Epithelial cell of umbilical artery (primary cell): Measurements from ENCODE around the gene RAVER2. TPM values are rescaled to one million over a fixed set of nuclear protein-coding genes. Genes with fewer than 3 reads are reported as not detected.

Experiments used
- total RNA-seq: library from RNA; depleted of rRNA; stranded (reverse); fragments of >200 nt; gene quantifications from 2 replicates; pipeline ENCODE4 v1.2.3, GENCODE V29; 2014

The RAVER2 gene, protein sequence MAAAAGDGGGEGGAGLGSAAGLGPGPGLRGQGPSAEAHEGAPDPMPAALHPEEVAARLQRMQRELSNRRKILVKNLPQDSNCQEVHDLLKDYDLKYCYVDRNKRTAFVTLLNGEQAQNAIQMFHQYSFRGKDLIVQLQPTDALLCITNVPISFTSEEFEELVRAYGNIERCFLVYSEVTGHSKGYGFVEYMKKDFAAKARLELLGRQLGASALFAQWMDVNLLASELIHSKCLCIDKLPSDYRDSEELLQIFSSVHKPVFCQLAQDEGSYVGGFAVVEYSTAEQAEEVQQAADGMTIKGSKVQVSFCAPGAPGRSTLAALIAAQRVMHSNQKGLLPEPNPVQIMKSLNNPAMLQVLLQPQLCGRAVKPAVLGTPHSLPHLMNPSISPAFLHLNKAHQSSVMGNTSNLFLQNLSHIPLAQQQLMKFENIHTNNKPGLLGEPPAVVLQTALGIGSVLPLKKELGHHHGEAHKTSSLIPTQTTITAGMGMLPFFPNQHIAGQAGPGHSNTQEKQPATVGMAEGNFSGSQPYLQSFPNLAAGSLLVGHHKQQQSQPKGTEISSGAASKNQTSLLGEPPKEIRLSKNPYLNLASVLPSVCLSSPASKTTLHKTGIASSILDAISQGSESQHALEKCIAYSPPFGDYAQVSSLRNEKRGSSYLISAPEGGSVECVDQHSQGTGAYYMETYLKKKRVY
- 7.5 and 8.7 TPM in 2 replicates for total RNA-seq

GRCh38 chr1:64744492-64745180 is at the start of gene RAVER2:
Gene RAVER2, plus strand, starts transcription at chr1:64745075. Its CDS starts 98 bp downstream, at chr1:64745173.

Other genes with a start within 250 kb of the RAVER2 start
- gene JAK1, start 221.5 kb downstream of the RAVER2 start, total RNA-seq, result 121 and 135 TPM in 2 replicates